ENCODE measurements around the gene LMF2. TPM values are rescaled to one million over a fixed set of nuclear protein-coding genes. Genes with fewer than 3 reads are reported as not detected.

Gene LMF2
- total and polyA plus RNA-seq, 4 donors: 20.0 to 123 (median 53.9) TPM

GRCh38 chr22:50526108-50526833, 18.8 kb upstream of the LMF2 start:
- DNase-seq: peak; percentile 93
- intact Hi-C loops (cut with DNase I): loop anchor here in 1 of 2 donors (5.0 kb wide), 1 partner anchor 36 kb away; the partner anchor contains the start of gene SYCE3

GRCh38 chr22:50525858-50526107, 18.3 kb upstream of the LMF2 start:
- H3K4me1 ChIP-seq (ENCODE audit: control insufficient read depth in 1 of 2, insufficient read depth in 2 of 2, low read length in 2 of 2): no peaks in the 10 kb centered on the region
- intact Hi-C loops (cut with DNase I): loop anchor here (1.0 to 5.0 kb wide), 2 partner anchors 17 to 37 kb away; partner anchors contain the start of genes NCAPH2 (in 2 of the 2) and SYCE3 (in 1 of the 2)
- H3K4me3 ChIP-seq (ENCODE audit: low read length in 2 of 2): peak overlapping the region; percentile 50 to 51
- H3K36me3 ChIP-seq (ENCODE audit: control insufficient read depth in 1 of 2, insufficient read depth in 2 of 2, low read length in 1 of 2): no peaks in the 10 kb centered on the region
- peak overlapping the region in 1 of 2 donors; percentile 54 for H3K27ac ChIP-seq (ENCODE audit: low read depth in 1 of 2, low read length in 2 of 2)
- ATAC-seq (ENCODE audit: low FRiP score) (no peak), DNase-seq (no peak)
- H3K9me3 ChIP-seq (ENCODE audit: control insufficient read depth, low read length): no peaks in the 10 kb centered on the region
- H3K27me3 ChIP-seq (ENCODE audit: control insufficient read depth in 1 of 2, insufficient read depth in 2 of 2, low read length in 1 of 2): no peaks in the 10 kb centered on the region
- 0 to 1% methylated on average over 15 to 33 of the region's 33 CpGs for WGBS, 2 donors

More at GRCh38 chr22:50526108-50526833, 18.8 kb upstream of the LMF2 start:
- Histone ChIP-seq H3K27me3 (ENCODE audit: control insufficient read depth in 1 of 2, insufficient read depth in 2 of 2, low read length in 1 of 2) (no peaks in the 10 kb centered on the region), H3K36me3 (ENCODE audit: control insufficient read depth in 1 of 2, insufficient read depth in 2 of 2, low read length in 1 of 2) (no peaks in the 10 kb centered on the region), H3K4me3 (ENCODE audit: low read length in 2 of 2) (peak overlapping the region; percentile 50 to 51), H3K9me3 (ENCODE audit: control insufficient read depth, low read length) (no peaks in the 10 kb centered on the region), H3K4me1 (ENCODE audit: control insufficient read depth in 1 of 2, insufficient read depth in 2 of 2, low read length in 2 of 2) (no peaks in the 10 kb centered on the region), H3K27ac (ENCODE audit: low read depth in 1 of 2, low read length in 2 of 2) (peak overlapping the region in 1 of 2 donors; percentile 49)
- peak; percentile 51 for ATAC-seq (ENCODE audit: low FRiP score)
- 2 to 4% methylated on average over 56 to 77 of the region's 77 CpGs for WGBS, 2 donors

- H3K4me3 ChIP-seq (ENCODE audit: low read length in 2 of 2): peak within 1 kb of the TSS; percentile 51 to 53
- no peaks in the 10 kb centered on the region for H3K36me3 ChIP-seq (ENCODE audit: control insufficient read depth in 1 of 2, insufficient read depth in 2 of 2, low read length in 1 of 2)
- H3K4me1 ChIP-seq (ENCODE audit: control insufficient read depth in 1 of 2, insufficient read depth in 2 of 2, low read length in 2 of 2): no peaks in the 10 kb centered on the region
- intact Hi-C loops (cut with DNase I): loop anchor here (1.0 to 5.0 kb wide), 2 partner anchors 17 to 37 kb away; partner anchors contain the start of genes NCAPH2 (in 2 of the 2) and SYCE3 (in 1 of the 2)
- WGBS, 2 donors: 0% methylated on average over 49 to 84 of the region's 84 CpGs
- peak within 1 kb of the TSS in 1 of 2 donors; percentile 54 for H3K27ac ChIP-seq (ENCODE audit: low read depth in 1 of 2, low read length in 2 of 2)
- H3K27me3 ChIP-seq (ENCODE audit: control insufficient read depth in 1 of 2, insufficient read depth in 2 of 2, low read length in 1 of 2): no peaks in the 10 kb centered on the region
- DNase-seq (peak; percentile 98 to 99), ATAC-seq (ENCODE audit: low FRiP score) (peak; percentile 86)
- no peaks in the 10 kb centered on the region for H3K9me3 ChIP-seq (ENCODE audit: control insufficient read depth, low read length)
Measured at GRCh38 chr22:50525104-50525857, 17.8 kb upstream of the LMF2 start, which contains the start of gene SCO2. Gene SCO2, minus strand, starts transcription at chr22:50525598. Its CDS starts 1,187 bp downstream, at chr22:50524411.

- H3K4me3 ChIP-seq (ENCODE audit: low read length in 2 of 2): peak overlapping the region; percentile 28 to 53
- no peak for ATAC-seq (ENCODE audit: low FRiP score)
- no peaks in the 10 kb centered on the region for H3K36me3 ChIP-seq (ENCODE audit: control insufficient read depth in 1 of 2, insufficient read depth in 2 of 2, low read length in 1 of 2)
- peak overlapping the region in 1 of 2 donors; percentile 20 for H3K27ac ChIP-seq (ENCODE audit: low read depth in 1 of 2, low read length in 2 of 2)
- intact Hi-C loops (cut with DNase I): loop anchor here (1.0 to 5.0 kb wide), 2 partner anchors 16 to 38 kb away; partner anchors contain the start of genes NCAPH2 (in 2 of the 2) and SYCE3 (in 1 of the 2)
- peak in 1 of 2 donors; percentile 68 for DNase-seq
- 7 to 11% methylated on average over 19 of the region's 19 CpGs for WGBS, 2 donors
- no peaks in the 10 kb centered on the region for H3K4me1 ChIP-seq (ENCODE audit: control insufficient read depth in 1 of 2, insufficient read depth in 2 of 2, low read length in 2 of 2)
- H3K27me3 ChIP-seq (ENCODE audit: control insufficient read depth in 1 of 2, insufficient read depth in 2 of 2, low read length in 1 of 2): no peaks in the 10 kb centered on the region
- no peaks in the 10 kb centered on the region for H3K9me3 ChIP-seq (ENCODE audit: control insufficient read depth, low read length)
Measured at GRCh38 chr22:50524676-50525103, 17.2 kb upstream of the LMF2 start.

GRCh38 chr22:50523806-50524675, 16.5 kb upstream of the LMF2 start:
- Histone ChIP-seq H3K4me3 (ENCODE audit: low read length in 2 of 2) (no peak overlapping the region), H3K36me3 (ENCODE audit: control insufficient read depth in 1 of 2, insufficient read depth in 2 of 2, low read length in 1 of 2) (no peaks in the 10 kb centered on the region), H3K9me3 (ENCODE audit: control insufficient read depth, low read length) (no peaks in the 10 kb centered on the region), H3K4me1 (ENCODE audit: control insufficient read depth in 1 of 2, insufficient read depth in 2 of 2, low read length in 2 of 2) (no peaks in the 10 kb centered on the region), H3K27ac (ENCODE audit: low read depth in 1 of 2, low read length in 2 of 2) (no peak overlapping the region), H3K27me3 (ENCODE audit: control insufficient read depth in 1 of 2, insufficient read depth in 2 of 2, low read length in 1 of 2) (no peaks in the 10 kb centered on the region)
- intact Hi-C loops (cut with DNase I): no loop called here
- DNase-seq: no peak
- 79 to 81% methylated on average over 25 of the region's 25 CpGs for WGBS, 2 donors
- ATAC-seq (ENCODE audit: low FRiP score): no peak

- Histone ChIP-seq H3K27ac (ENCODE audit: low read depth in 1 of 2, low read length in 2 of 2) (no peak overlapping the region), H3K27me3 (ENCODE audit: control insufficient read depth in 1 of 2, insufficient read depth in 2 of 2, low read length in 1 of 2) (no peaks in the 10 kb centered on the region), H3K36me3 (ENCODE audit: control insufficient read depth in 1 of 2, insufficient read depth in 2 of 2, low read length in 1 of 2) (no peaks in the 10 kb centered on the region), H3K4me1 (ENCODE audit: control insufficient read depth in 1 of 2, insufficient read depth in 2 of 2, low read length in 2 of 2) (no peaks in the 10 kb centered on the region), H3K9me3 (ENCODE audit: control insufficient read depth, low read length) (no peaks in the 10 kb centered on the region), H3K4me3 (ENCODE audit: low read length in 2 of 2) (no peak overlapping the region)
- DNase-seq (no peak), ATAC-seq (ENCODE audit: low FRiP score) (no peak)
- intact Hi-C loops (cut with DNase I): no loop called here
- WGBS, 2 donors: 93 to 95% methylated on average over 16 of the region's 16 CpGs
Measured at GRCh38 chr22:50523458-50523805, 15.9 kb upstream of the LMF2 start.

GRCh38 chr22:50522806-50523438, 15.4 kb upstream of the LMF2 start:
- Histone ChIP-seq H3K27ac (ENCODE audit: low read depth in 1 of 2, low read length in 2 of 2) (no peak overlapping the region), H3K4me1 (ENCODE audit: control insufficient read depth in 1 of 2, insufficient read depth in 2 of 2, low read length in 2 of 2) (no peaks in the 10 kb centered on the region), H3K27me3 (ENCODE audit: control insufficient read depth in 1 of 2, insufficient read depth in 2 of 2, low read length in 1 of 2) (no peaks in the 10 kb centered on the region), H3K36me3 (ENCODE audit: control insufficient read depth in 1 of 2, insufficient read depth in 2 of 2, low read length in 1 of 2) (no peaks in the 10 kb centered on the region), H3K4me3 (ENCODE audit: low read length in 2 of 2) (no peak overlapping the region), H3K9me3 (ENCODE audit: control insufficient read depth, low read length) (no peaks in the 10 kb centered on the region)
- WGBS, 2 donors: 82 to 87% methylated on average over 22 of the region's 22 CpGs
- ATAC-seq (ENCODE audit: low FRiP score) (no peak), DNase-seq (peak in 1 of 2 donors; percentile 51)
- intact Hi-C loops (cut with DNase I): no loop called here

Measured in aorta (tissue), 5 donors.